Esophagus (tissue), 2 donors: ENCODE results near the gene OR1J4. TPM values are rescaled to one million over a fixed set of nuclear protein-coding genes. Genes with fewer than 3 reads are reported as not detected.

Experiments used
- H3K27ac ChIP-seq, 2 donors: one replicate each; pipeline ENCODE4 v1.5.1; 2013; ENCODE audit warnings: low read depth in 2 of 2, mild to moderate bottlenecking in 2 of 2, inconsistent platforms in 1 of 2, low read length in 1 of 2, moderate library complexity in 1 of 2
- H3K27me3 ChIP-seq, 2 donors: one replicate each; pipeline ENCODE4 v1.6.1; 2013; ENCODE audit warnings: low read length in 2 of 2, control low read depth in 1 of 2, mild to moderate bottlenecking in 1 of 2; ENCODE audit not compliant: insufficient read depth in 2 of 2, control insufficient read depth in 1 of 2
- H3K36me3 ChIP-seq, 2 donors: one replicate each; pipeline ENCODE4 v1.6.1; 2013; ENCODE audit warnings: low read length in 1 of 2; ENCODE audit not compliant: control insufficient read depth in 2 of 2, insufficient read depth in 2 of 2
- H3K4me1 ChIP-seq, 2 donors: one replicate each; pipeline ENCODE4 v1.6.1; 2013; ENCODE audit warnings: low read length in 1 of 2; ENCODE audit not compliant: control insufficient read depth in 2 of 2, insufficient read depth in 2 of 2
- H3K4me3 ChIP-seq, 2 donors: one replicate each; pipeline ENCODE4 v1.5.1; 2013; ENCODE audit warnings: low read length in 2 of 2, mild to moderate bottlenecking in 2 of 2, low read depth in 1 of 2, moderate library complexity in 1 of 2
- H3K9me3 ChIP-seq, 2 donors: one replicate each; pipeline ENCODE4 v1.6.1; 2013; ENCODE audit warnings: mild to moderate bottlenecking in 2 of 2, low read depth in 1 of 2, low read length in 1 of 2, moderate library complexity in 1 of 2; ENCODE audit not compliant: control insufficient read depth in 2 of 2, insufficient read depth in 1 of 2
- WGBS, 2 donors: extraction: QIAGEN DNeasy Blood & Tissue Kit; methylation state at CpG; one replicate each; pipeline ENCODE4 v1.1.7; 2013; 5-methylcytosine and 5-hydroxymethylcytosine counted together
- polyA plus RNA-seq, 2 donors: library from polyadenylated mRNA; stranded (reverse); fragments of 200-250 nt; gene quantifications; one replicate each; pipeline ENCODE4 v1.2.3, GENCODE V29; 2013
- donor health status: healthy with polysubstance abuse.
- donor health status: Bipolar disorder and iron deficiency.

Gene OR1J4
- not detected for polyA plus RNA-seq

DNA sequence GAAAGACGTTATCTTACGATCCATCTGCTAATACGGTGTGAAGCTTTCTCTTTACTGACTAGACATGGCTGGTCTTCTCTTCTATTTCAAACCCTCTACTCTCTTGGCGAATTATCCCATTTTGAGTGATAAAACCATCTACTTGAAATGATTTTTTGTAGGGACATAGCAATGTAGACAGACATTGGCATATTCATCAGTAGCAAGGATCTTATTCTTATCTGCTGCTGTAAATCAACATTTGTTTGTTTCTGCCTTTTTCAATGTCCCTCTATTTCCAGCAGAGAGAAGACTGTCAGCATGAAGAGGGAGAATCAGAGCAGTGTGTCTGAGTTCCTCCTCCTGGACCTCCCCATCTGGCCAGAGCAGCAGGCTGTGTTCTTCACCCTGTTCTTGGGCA, at the start of gene OR1J4:
Gene OR1J4 (plus strand): TSS at position 301 of the 400 bp plus-strand sequence. CDS start 0 bp downstream, at position 301.
- no peaks in the 10 kb centered on the region for H3K36me3 ChIP-seq
- H3K27me3 ChIP-seq = peaks cover 0 to 2% of the 10 kb centered on the region in 2 donors
- 78 to 79% methylated on average over 4 of the region's 4 CpGs for WGBS, 2 donors
- H3K4me3 ChIP-seq = no peak within 1 kb of the TSS
- peaks cover 0 to 2% of the 10 kb centered on the region in 2 donors for H3K9me3 ChIP-seq
- H3K27ac ChIP-seq = no peak within 1 kb of the TSS
- no peaks in the 10 kb centered on the region for H3K4me1 ChIP-seq

GRCh38 chr9:122474561-122474960, 44.4 kb upstream of the OR1J4 start:
- no peaks in the 10 kb centered on the region for H3K36me3 ChIP-seq
- no peaks in the 10 kb centered on the region for H3K4me1 ChIP-seq
- H3K4me3 ChIP-seq = no peak overlapping the region
- no peak overlapping the region for H3K27ac ChIP-seq
- no peaks in the 10 kb centered on the region for H3K27me3 ChIP-seq
- WGBS, 2 donors = 75 to 82% methylated on average over 3 of the region's 3 CpGs
- H3K9me3 ChIP-seq = peaks cover 0 to 2% of the 10 kb centered on the region in 2 donors

DNA sequence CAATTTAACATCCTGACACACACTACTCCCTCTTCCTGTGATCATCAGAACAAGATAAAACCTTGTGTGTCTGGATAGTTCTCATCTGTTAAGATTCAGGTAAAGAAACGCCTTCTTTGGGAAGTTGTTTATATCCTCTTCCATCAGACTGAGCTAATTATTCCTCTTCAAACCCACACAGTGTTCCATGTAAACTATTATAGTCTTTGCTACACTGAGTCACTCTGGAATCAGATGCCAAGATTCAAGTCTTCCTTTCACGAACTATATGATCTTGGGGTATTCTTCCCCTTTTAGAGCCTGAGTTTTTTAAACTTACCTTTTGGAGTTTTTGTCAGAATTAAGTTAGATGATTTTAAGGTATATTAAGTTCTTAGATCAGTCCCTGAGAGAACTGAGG, 43.2 kb upstream of the OR1J4 start:
- WGBS, 2 donors = 42 to 48% methylated on average over 2 of the region's 2 CpGs
- H3K9me3 ChIP-seq = peaks cover 0 to 2% of the 10 kb centered on the region in 2 donors

GRCh38 chr9:122477346-122477745, 41.6 kb upstream of the OR1J4 start:
- Histone ChIP-seq H3K27me3 (no peaks in the 10 kb centered on the region), H3K9me3 (peaks cover 0 to 2% of the 10 kb centered on the region in 2 donors), H3K27ac (no peak overlapping the region), H3K4me1 (no peaks in the 10 kb centered on the region), H3K4me3 (no peak overlapping the region), H3K36me3 (no peaks in the 10 kb centered on the region)
- WGBS, 2 donors = 86% methylated on average over 3 of the region's 3 CpGs

More for the DNA sequence above, 43.2 kb upstream of the OR1J4 start:
- no peaks in the 10 kb centered on the region for H3K36me3 ChIP-seq
- H3K27ac ChIP-seq = no peak overlapping the region
- no peaks in the 10 kb centered on the region for H3K4me1 ChIP-seq
- H3K4me3 ChIP-seq = no peak overlapping the region
- H3K27me3 ChIP-seq = no peaks in the 10 kb centered on the region

GRCh38 chr9:122477826-122478225, 41.1 kb upstream of the OR1J4 start, which contains the start of gene OR1J1:
Gene OR1J1 (minus strand): TSS chr9:122477926. CDS start chr9:122477926, 0 bp downstream.
- H3K9me3 ChIP-seq = peaks cover 0 to 2% of the 10 kb centered on the region in 2 donors
- WGBS, 2 donors = 88 to 92% methylated on average over 6 of the region's 6 CpGs
- no peak within 1 kb of the TSS for H3K27ac ChIP-seq
- no peak within 1 kb of the TSS for H3K4me3 ChIP-seq
- H3K27me3 ChIP-seq = no peaks in the 10 kb centered on the region
- no peaks in the 10 kb centered on the region for H3K36me3 ChIP-seq
- no peaks in the 10 kb centered on the region for H3K4me1 ChIP-seq

- Histone ChIP-seq H3K27me3 (no peaks in the 10 kb centered on the region), H3K9me3 (peaks cover 0 to 2% of the 10 kb centered on the region in 2 donors), H3K4me1 (no peaks in the 10 kb centered on the region), H3K27ac (no peak overlapping the region), H3K4me3 (no peak overlapping the region), H3K36me3 (no peaks in the 10 kb centered on the region)
- WGBS, 2 donors = 79 to 90% methylated on average over 5 of the region's 5 CpGs
Measured at GRCh38 chr9:122479062-122479461, 39.9 kb upstream of the OR1J4 start.

GRCh38 chr9:122498883-122499288, 20.1 kb upstream of the OR1J4 start:
- 37 to 56% methylated on average over 2 of the region's 2 CpGs for WGBS, 2 donors
- Histone ChIP-seq H3K27me3 (no peaks in the 10 kb centered on the region), H3K36me3 (no peaks in the 10 kb centered on the region), H3K9me3 (peaks cover 0 to 3% of the 10 kb centered on the region in 2 donors), H3K27ac (no peak overlapping the region), H3K4me3 (no peak overlapping the region), H3K4me1 (peaks cover 0 to 5% of the 10 kb centered on the region in 2 donors)

- H3K4me1 ChIP-seq = no peaks in the 10 kb centered on the region
- no peaks in the 10 kb centered on the region for H3K36me3 ChIP-seq
- H3K27me3 ChIP-seq = peaks cover 0 to 2% of the 10 kb centered on the region in 2 donors
- H3K4me3 ChIP-seq = no peak overlapping the region
- H3K9me3 ChIP-seq = no peaks in the 10 kb centered on the region
- H3K27ac ChIP-seq = no peak overlapping the region
- WGBS, 2 donors = 30 to 32% methylated on average over 2 of the region's 2 CpGs
Measured at GRCh38 chr9:122506964-122507363, 12.0 kb upstream of the OR1J4 start.

DNA sequence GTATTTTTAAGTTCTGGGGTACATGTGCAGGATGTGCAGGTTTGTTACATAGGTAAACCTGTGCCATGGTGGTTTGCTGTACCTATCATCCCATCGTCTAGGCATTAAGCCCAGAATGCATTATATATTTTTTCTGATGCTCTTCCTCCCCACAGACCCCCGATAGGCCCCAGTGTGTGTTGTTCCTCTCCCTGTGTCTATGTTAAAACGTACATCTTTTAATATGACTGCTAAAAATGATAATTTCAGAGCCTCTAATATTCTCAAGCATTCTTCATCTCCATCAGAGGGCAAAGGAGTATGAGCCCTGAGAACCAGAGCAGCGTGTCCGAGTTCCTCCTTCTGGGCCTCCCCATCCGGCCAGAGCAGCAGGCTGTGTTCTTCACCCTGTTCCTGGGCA, 8.4 kb upstream of the OR1J4 start, which contains the start of gene OR1J2:
Gene OR1J2 (plus strand): TSS at position 301 of the 400 bp plus-strand sequence. CDS start 0 bp downstream, at position 301.
- no peak within 1 kb of the TSS for H3K27ac ChIP-seq
- no peaks in the 10 kb centered on the region for H3K4me1 ChIP-seq
- peaks cover 0 to 2% of the 10 kb centered on the region in 2 donors for H3K27me3 ChIP-seq
- no peaks in the 10 kb centered on the region for H3K9me3 ChIP-seq
- no peak within 1 kb of the TSS for H3K4me3 ChIP-seq
- WGBS, 2 donors = 73 to 84% methylated on average over 6 of the region's 6 CpGs
- no peaks in the 10 kb centered on the region for H3K36me3 ChIP-seq

DNA sequence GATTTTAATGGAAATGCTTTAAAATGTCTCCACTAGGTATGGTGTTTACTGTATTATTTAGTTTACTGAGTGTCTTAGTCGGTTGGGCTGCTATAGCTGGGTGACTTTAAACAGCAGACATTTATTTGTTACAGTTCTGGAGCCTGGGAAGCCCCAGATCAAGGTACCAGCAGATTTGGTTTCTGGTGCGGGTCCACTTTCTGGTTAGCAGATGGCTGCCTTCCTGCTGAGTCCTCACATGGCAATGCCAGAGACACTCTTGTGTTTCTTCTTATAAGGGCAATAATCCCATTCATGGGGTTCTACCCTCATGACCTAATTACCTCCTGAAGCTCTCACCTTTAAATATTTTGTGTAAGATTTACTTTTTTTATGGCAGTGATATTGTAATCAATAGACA, 715 bp upstream of the OR1J4 start:
- WGBS, 2 donors = 49 to 56% methylated on average over 2 of the region's 2 CpGs
- Histone ChIP-seq H3K4me1 (no peaks in the 10 kb centered on the region), H3K36me3 (no peaks in the 10 kb centered on the region), H3K27ac (no peak overlapping the region), H3K9me3 (peaks cover 0 to 2% of the 10 kb centered on the region in 2 donors), H3K27me3 (peaks cover 0 to 2% of the 10 kb centered on the region in 2 donors), H3K4me3 (no peak overlapping the region)
